Fibroblast of lung (primary cell): ENCODE results near the gene TMEM221. TPM values are rescaled to one million over a fixed set of nuclear protein-coding genes. Genes with fewer than 3 reads are reported as not detected.

Source experiments
- DNase-seq, 2 donors: peaks; one replicate each; pipeline versions ENCODE4 v3.0.0 to v3.0.0-alpha.2; 2010; ENCODE audit warnings: low read depth in 2 of 2
- H2AFZ ChIP-seq: 2 replicates; pipeline ENCODE4 v1.5.1; 2012; ENCODE audit warnings: low read length, control low read depth, inconsistent platforms
- H3K27ac ChIP-seq: 2 replicates; pipeline ENCODE4 v1.5.1; 2011; ENCODE audit warnings: low read length, control low read depth; ENCODE audit not compliant: insufficient read depth
- H3K27me3 ChIP-seq: 2 replicates; pipeline ENCODE4 v1.5.1; 2011; ENCODE audit warnings: mild to moderate bottlenecking, low read length; ENCODE audit not compliant: control insufficient read depth, insufficient read depth
- H3K36me3 ChIP-seq: 2 replicates; pipeline ENCODE4 v1.5.1; 2011; ENCODE audit warnings: low read length; ENCODE audit not compliant: control insufficient read depth, insufficient read depth
- H3K4me1 ChIP-seq: 2 replicates; pipeline ENCODE4 v1.5.1; 2011; ENCODE audit warnings: low read length; ENCODE audit not compliant: control insufficient read depth, insufficient read depth; ENCODE audit errors: extremely low read depth
- H3K4me2 ChIP-seq: 2 replicates; pipeline ENCODE4 v1.5.1; 2011; ENCODE audit warnings: low read length, control low read depth; ENCODE audit not compliant: insufficient read depth; ENCODE audit errors: extremely low read depth
- H3K4me3 ChIP-seq, 4 experiments: fragments of 200-600 bp in 1 of 4; sonication (generic) in 1 of 4; replicated peaks in 1 of 4; 2 replicates each; pipeline ENCODE4 v1.5.1; 2011 to 2016; ENCODE audit warnings: low read length in 4 of 4, low read depth in 3 of 4, mild to moderate bottlenecking in 3 of 4, control low read depth in 2 of 4, inconsistent platforms in 1 of 4, mixed read lengths in 1 of 4; ENCODE audit not compliant: insufficient read depth in 1 of 4; ENCODE audit errors: control extremely low read depth in 1 of 4
- H3K79me2 ChIP-seq: 2 replicates; pipeline ENCODE4 v1.5.1; 2012; ENCODE audit warnings: mild to moderate bottlenecking, low read length, inconsistent platforms; ENCODE audit not compliant: control insufficient read depth, insufficient read depth
- H3K9ac ChIP-seq: 2 replicates; pipeline ENCODE4 v1.5.1; 2011; ENCODE audit warnings: mild to moderate bottlenecking, low read length, control low read depth; ENCODE audit not compliant: insufficient read depth
- H3K9me3 ChIP-seq: 2 replicates; pipeline ENCODE4 v1.5.1; 2012; ENCODE audit warnings: low read depth, low read length; ENCODE audit not compliant: control insufficient read depth, insufficient read depth
- H4K20me1 ChIP-seq: 2 replicates; pipeline ENCODE4 v1.5.1; 2011; ENCODE audit warnings: low read length; ENCODE audit not compliant: control insufficient read depth, insufficient read depth; ENCODE audit errors: extremely low read depth
- EZH2 ChIP-seq: IDR thresholded peaks from 2 replicates; pipeline ENCODE4 v1.5.1; 2012; ENCODE audit warnings: low read length, control low read depth, mild to moderate bottlenecking; ENCODE audit errors: missing control alignments
- polyA plus RNA-seq, 2 donors: library from polyadenylated mRNA; depleted of rRNA in 1 of 2; stranded (reverse) in 1 of 2; unstranded in 1 of 2; fragments of >200 nt; gene quantifications; 2 replicates each; pipeline ENCODE4 v1.2.1, GENCODE V29; 2011 to 2012; ENCODE audit warnings: missing spikeins in 1 of 2
- total RNA-seq: library from RNA; depleted of rRNA; stranded (reverse); fragments of >200 nt; gene quantifications from 2 replicates; pipeline ENCODE4 v1.2.1, GENCODE V29; 2014
- TF ChIP-seq, protein P1 (sequence below), 2 donors: IDR thresholded peaks in 1 of 2; conservative IDR thresholded peaks in 1 of 2; 1 replicate in 1 of 2; 2 replicates in 1 of 2; pipeline ENCODE4 v1.5.1; 2011 to 2012; ENCODE audit warnings: low read length in 2 of 2, control low read depth in 1 of 2, inconsistent platforms in 1 of 2, low read depth in 1 of 2, mild to moderate bottlenecking in 1 of 2

The TMEM221 gene
- total and polyA plus RNA-seq, 2 donors (not counting 1 experiment from before 2014, with no cell fraction given) = 0.17 TPM; not detected in 1

DNA sequence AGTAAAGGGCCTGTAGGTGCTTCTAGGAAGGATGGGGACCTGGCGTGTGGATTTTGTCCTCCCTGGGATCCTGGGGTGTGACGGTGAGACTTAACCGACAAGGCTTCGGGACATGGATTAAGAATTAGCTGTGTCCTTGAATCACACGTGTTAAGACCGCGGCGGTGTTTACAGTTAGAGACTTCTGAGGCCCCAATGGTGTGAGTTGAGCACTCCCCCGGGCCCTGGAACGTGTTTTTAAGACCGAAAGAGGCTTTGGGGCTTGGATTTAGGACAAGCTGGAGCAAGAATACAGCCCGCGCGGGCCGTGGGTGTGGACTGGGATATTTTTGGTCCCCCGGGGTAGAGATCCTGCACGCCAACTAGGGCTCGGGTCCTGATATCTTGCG lies 20.6 kb upstream of the TMEM221 start:
- DNase-seq = no peak
- H3K27me3 ChIP-seq = no peaks in the 10 kb centered on the region
- peak overlapping the region; percentile 69 for H3K4me2 ChIP-seq
- H3K36me3 ChIP-seq = no peaks in the 10 kb centered on the region
- H3K27ac ChIP-seq = no peak overlapping the region
- H3K4me1 ChIP-seq = peaks cover 5% of the 10 kb centered on the region
- H3K79me2 ChIP-seq = no peaks in the 10 kb centered on the region
- TF ChIP-seq, protein P1, sequence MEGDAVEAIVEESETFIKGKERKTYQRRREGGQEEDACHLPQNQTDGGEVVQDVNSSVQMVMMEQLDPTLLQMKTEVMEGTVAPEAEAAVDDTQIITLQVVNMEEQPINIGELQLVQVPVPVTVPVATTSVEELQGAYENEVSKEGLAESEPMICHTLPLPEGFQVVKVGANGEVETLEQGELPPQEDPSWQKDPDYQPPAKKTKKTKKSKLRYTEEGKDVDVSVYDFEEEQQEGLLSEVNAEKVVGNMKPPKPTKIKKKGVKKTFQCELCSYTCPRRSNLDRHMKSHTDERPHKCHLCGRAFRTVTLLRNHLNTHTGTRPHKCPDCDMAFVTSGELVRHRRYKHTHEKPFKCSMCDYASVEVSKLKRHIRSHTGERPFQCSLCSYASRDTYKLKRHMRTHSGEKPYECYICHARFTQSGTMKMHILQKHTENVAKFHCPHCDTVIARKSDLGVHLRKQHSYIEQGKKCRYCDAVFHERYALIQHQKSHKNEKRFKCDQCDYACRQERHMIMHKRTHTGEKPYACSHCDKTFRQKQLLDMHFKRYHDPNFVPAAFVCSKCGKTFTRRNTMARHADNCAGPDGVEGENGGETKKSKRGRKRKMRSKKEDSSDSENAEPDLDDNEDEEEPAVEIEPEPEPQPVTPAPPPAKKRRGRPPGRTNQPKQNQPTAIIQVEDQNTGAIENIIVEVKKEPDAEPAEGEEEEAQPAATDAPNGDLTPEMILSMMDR (conservative IDR thresholded peaks at IDR 0.05 in 1 of 2, IDR thresholded peaks at IDR 0.05 in 1 of 2; ENCODE audit: low read depth in 1 of 2, low read length in 2 of 2) = no peak
- no peak for TF ChIP-seq EZH2
- H2AFZ ChIP-seq = peak overlapping the region; percentile 76
- peak overlapping the region; percentile 68 for H3K9ac ChIP-seq
- H3K4me3 ChIP-seq = peak overlapping the region; percentile 55 to 81 (median 62)
- H4K20me1 ChIP-seq = no peaks in the 10 kb centered on the region
- no peaks in the 10 kb centered on the region for H3K9me3 ChIP-seq

GRCh38 chr19:17468302-17469091 lies 20.0 kb upstream of the TMEM221 start:
- Histone ChIP-seq H3K4me2 (peak overlapping the region; percentile 69), H3K9me3 (no peaks in the 10 kb centered on the region), H3K27me3 (no peaks in the 10 kb centered on the region), H3K4me3 (peak overlapping the region; percentile 55 to 81 (median 62)), H3K4me1 (peaks cover 5% of the 10 kb centered on the region), H3K9ac (peak overlapping the region; percentile 17), H3K79me2 (no peaks in the 10 kb centered on the region), H3K27ac (no peak overlapping the region), H2AFZ (peak overlapping the region; percentile 76), H3K36me3 (no peaks in the 10 kb centered on the region), H4K20me1 (no peaks in the 10 kb centered on the region)
- TF ChIP-seq EZH2 = no peak
- TF ChIP-seq, protein P1 (conservative IDR thresholded peaks at IDR 0.05 in 1 of 2, IDR thresholded peaks at IDR 0.05 in 1 of 2; ENCODE audit: low read depth in 1 of 2, low read length in 2 of 2) = no peak
- peak in 1 of 2 donors; percentile 8 for DNase-seq

- H3K4me2 ChIP-seq = no peak overlapping the region
Measured at GRCh38 chr19:17467471-17468301, 19.2 kb upstream of the TMEM221 start.

More at GRCh38 chr19:17467471-17468301, 19.2 kb upstream of the TMEM221 start:
- Histone ChIP-seq H3K4me3 (no peak overlapping the region), H3K27ac (no peak overlapping the region), H3K4me1 (peaks cover 5% of the 10 kb centered on the region), H3K9ac (no peak overlapping the region), H3K79me2 (no peaks in the 10 kb centered on the region), H3K36me3 (no peaks in the 10 kb centered on the region), H3K27me3 (no peaks in the 10 kb centered on the region), H4K20me1 (no peaks in the 10 kb centered on the region), H2AFZ (no peak overlapping the region), H3K9me3 (no peaks in the 10 kb centered on the region)
- DNase-seq = no peak
- no peak for TF ChIP-seq EZH2
- TF ChIP-seq, protein P1 (conservative IDR thresholded peaks at IDR 0.05 in 1 of 2, IDR thresholded peaks at IDR 0.05 in 1 of 2; ENCODE audit: low read depth in 1 of 2, low read length in 2 of 2) = no peak
